HCT116 (cell line): ENCODE measurements around the gene OR10V1. TPM values are rescaled to one million over a fixed set of nuclear protein-coding genes. Genes with fewer than 3 reads are reported as not detected.

ENCODE experiments used
- ATAC-seq: fragments of 200-7000 bp; cut with Tn5 transposase; 2 replicates; pipeline ENCODE4 v1.9.1; 2020; ENCODE audit warnings: mild to moderate bottlenecking, moderate library complexity
- BruUV-seq: library from RNA; stranded (reverse); fragments of 400-500 nt; replicated peaks from 2 replicates; lab custom pipeline; 2021; lab: Mats Ljungman, UMichigan
- CTCF ChIA-PET: fragments of 300-600 bp; sonication (Branson Sonifier 250); formaldehyde crosslinking; loops from one replicate; lab custom pipeline; 2021; ENCODE audit warnings: antibody characterized with exemption; lab: Charles Lee
- POLR2A ChIA-PET: fragments of 300-600, 350-600 bp; sonication (Branson Sonifier 250); formaldehyde crosslinking; loops from one replicate; lab custom pipeline; 2021; ENCODE audit warnings: antibody characterized with exemption; lab: Charles Lee
- RAD21 ChIA-PET, 2 experiments: fragments of 300-600 bp; sonication (Branson Sonifier 250); formaldehyde crosslinking; loops; one replicate each; lab custom pipeline; 2023; ENCODE audit warnings: low total read pairs in 2 of 2; ENCODE audit not compliant: uncharacterized antibody in 2 of 2, unreplicated experiment in 2 of 2, low non-redundant PET in 1 of 2; lab: Charles Lee
- DNase-seq: peaks from one replicate; pipeline ENCODE4 v3.0.0-alpha.2; 2010; ENCODE audit warnings: low read depth, low spot score
- H2AFZ ChIP-seq: fragments of 200-600 bp; shearing (Covaris generic), sonication (generic); 2 replicates; pipeline ENCODE4 v1.6.1; 2017; ENCODE audit warnings: low read depth, mixed run types, mixed read lengths, antibody characterized with exemption, low read length; ENCODE audit not compliant: poor library complexity, severe bottlenecking
- H3K27ac ChIP-seq: 2 replicates; pipeline ENCODE4 v1.5.1; 2012; ENCODE audit warnings: low read depth, low read length
- H3K27me3 ChIP-seq: fragments of 200-600 bp; sonication (generic); 2 replicates; pipeline ENCODE4 v1.6.1; 2016; ENCODE audit warnings: mixed run types, low read length, mixed read lengths; ENCODE audit not compliant: insufficient read depth
- H3K36me3 ChIP-seq, 2 experiments: fragments of 200-500 bp in 1 of 2; fragments of 200-600 bp in 1 of 2; sonication (Bioruptor generic) in 1 of 2; sonication (generic) in 1 of 2; 2 replicates each; pipeline versions ENCODE4 v1.5.1 to v1.6.1; 2014 to 2016; ENCODE audit warnings: low read length in 2 of 2, inconsistent platforms in 1 of 2, mixed read lengths in 1 of 2, mixed run types in 1 of 2; ENCODE audit not compliant: insufficient read depth in 2 of 2, control insufficient read depth in 1 of 2
- H3K4me1 ChIP-seq, 2 experiments: fragments of 200-600 bp in 1 of 2; sonication (generic) in 1 of 2; 2 replicates each; pipeline versions ENCODE4 v1.5.1 to v1.6.1; 2012 to 2017; ENCODE audit warnings: low read length in 2 of 2, inconsistent platforms in 1 of 2, mild to moderate bottlenecking in 1 of 2, mixed read lengths in 1 of 2, mixed run types in 1 of 2, moderate library complexity in 1 of 2; ENCODE audit not compliant: insufficient read depth in 2 of 2, control insufficient read depth in 1 of 2
- H3K4me2 ChIP-seq: fragments of 200-600 bp; sonication (generic); 2 replicates; pipeline ENCODE4 v1.6.1; 2017; ENCODE audit warnings: mixed run types, low read length, mixed read lengths
- H3K4me3 ChIP-seq, 2 experiments: fragments of 200-600 bp in 1 of 2; sonication (generic) in 1 of 2; replicated peaks in 1 of 2; 2 replicates each; pipeline ENCODE4 v1.5.1; 2011 to 2016; ENCODE audit warnings: low read length in 2 of 2, control low read depth in 1 of 2, low read depth in 1 of 2, mild to moderate bottlenecking in 1 of 2, mixed read lengths in 1 of 2, mixed run types in 1 of 2
- H3K79me2 ChIP-seq: fragments of 200-600 bp; sonication (generic); 2 replicates; pipeline ENCODE4 v1.6.1; 2017; ENCODE audit warnings: mild to moderate bottlenecking, mixed run types, low read length, moderate library complexity, mixed read lengths; ENCODE audit not compliant: insufficient read depth
- H3K9ac ChIP-seq: fragments of 200-600 bp; sonication (generic); 2 replicates; pipeline ENCODE4 v1.6.1; 2016; ENCODE audit warnings: low read length, mixed read lengths
- H3K9me2 ChIP-seq: fragments of 200-600 bp; sonication (generic), shearing (Covaris generic); 2 replicates; pipeline ENCODE4 v1.6.1; 2017; ENCODE audit warnings: mixed run types, mild to moderate bottlenecking, moderate library complexity; ENCODE audit not compliant: insufficient read depth
- H3K9me3 ChIP-seq, 2 experiments: fragments of 200-500 bp in 1 of 2; fragments of 200-600 bp in 1 of 2; sonication (Bioruptor generic) in 1 of 2; sonication (generic) in 1 of 2; 2 replicates each; pipeline ENCODE4 v1.6.1; 2014 to 2017; ENCODE audit warnings: low read length in 2 of 2, mixed read lengths in 2 of 2, inconsistent platforms in 1 of 2, low read depth in 1 of 2, mild to moderate bottlenecking in 1 of 2, mixed run types in 1 of 2, moderate library complexity in 1 of 2; ENCODE audit not compliant: control insufficient read depth in 1 of 2, insufficient read depth in 1 of 2
- H4K20me1 ChIP-seq: fragments of 200-600 bp; sonication (generic), shearing (Covaris generic); 2 replicates; pipeline ENCODE4 v1.6.1; 2017; ENCODE audit warnings: mixed run types, mild to moderate bottlenecking, moderate library complexity; ENCODE audit not compliant: insufficient read depth
- CBX3 ChIP-seq: IDR thresholded peaks from 2 replicates; pipeline ENCODE4 v1.6.1; 2012; ENCODE audit warnings: low read depth
- CEBPB ChIP-seq: IDR thresholded peaks from 2 replicates; pipeline ENCODE4 v1.6.1; 2012; ENCODE audit warnings: low read depth
- EGR1 ChIP-seq: IDR thresholded peaks from 2 replicates; pipeline ENCODE4 v1.6.1; 2012; ENCODE audit warnings: low read depth
- ELF1 ChIP-seq: IDR thresholded peaks from 2 replicates; pipeline ENCODE4 v1.6.1; 2012; ENCODE audit warnings: low read depth, borderline replicate concordance
- EZH2phosphoT487 ChIP-seq: fragments of 200-600 bp; IDR thresholded peaks from 2 replicates; pipeline ENCODE4 v1.6.1; 2018; ENCODE audit warnings: antibody characterized with exemption, borderline replicate concordance
- FOSL1 ChIP-seq: IDR thresholded peaks from 2 replicates; pipeline ENCODE4 v1.6.1; 2012; ENCODE audit warnings: low read depth
- JUND ChIP-seq: IDR thresholded peaks from 2 replicates; pipeline ENCODE4 v1.6.1; 2012
- POLR2A ChIP-seq: IDR thresholded peaks from 2 replicates; pipeline ENCODE4 v1.7.0; 2011; ENCODE audit warnings: borderline replicate concordance; ENCODE audit not compliant: insufficient read depth, insufficient read length; ENCODE audit errors: extremely low read depth
- POLR2AphosphoS5 ChIP-seq: IDR thresholded peaks from 2 replicates; pipeline ENCODE4 v1.6.1; 2011; ENCODE audit warnings: mild to moderate bottlenecking, low read depth, low read length, moderate library complexity
- RAD21 ChIP-seq: IDR thresholded peaks from 2 replicates; pipeline ENCODE4 v1.6.1; 2012; ENCODE audit warnings: low read depth, mild to moderate bottlenecking
- SIN3A ChIP-seq: IDR thresholded peaks from 2 replicates; pipeline ENCODE4 v1.6.1; 2012; ENCODE audit warnings: low read depth
- SP1 ChIP-seq: IDR thresholded peaks from 2 replicates; pipeline ENCODE4 v1.6.1; 2012; ENCODE audit warnings: low read depth
- YY1 ChIP-seq: IDR thresholded peaks from 2 replicates; pipeline ENCODE4 v1.6.1; 2011; ENCODE audit warnings: low read length, low read depth, moderate library complexity, mild to moderate bottlenecking; ENCODE audit not compliant: insufficient replicate concordance; ENCODE audit errors: extremely low read depth
- ZFX ChIP-seq: fragments of 450-650 bp; IDR thresholded peaks from 2 replicates; pipeline ENCODE4 v1.6.1; 2017
- ZNF274 ChIP-seq: fragments of 200-500 bp; sonication (Bioruptor generic); IDR thresholded peaks from 2 replicates; pipeline ENCODE4 v1.6.1; 2014; ENCODE audit warnings: mild to moderate bottlenecking, low read depth, low read length, inconsistent platforms
- intact Hi-C: fragments of 100-400 bp; cut with micrococcal nuclease; formaldehyde crosslinking; loops from 2 replicates; pipeline ENCODE4 v1.10.0; 2022
- total RNA-seq: library from RNA; stranded (reverse); gene quantifications from one replicate; pipeline ENCODE4 v1.2.1, GENCODE V29; 2021; ENCODE audit not compliant: unreplicated experiment
- TF ChIP-seq, protein P1 (sequence below): IDR thresholded peaks from 2 replicates; pipeline ENCODE4 v1.6.1; 2011; ENCODE audit warnings: mild to moderate bottlenecking, low read length, moderate library complexity; ENCODE audit not compliant: insufficient replicate concordance; ENCODE audit errors: extremely low read depth
- TF ChIP-seq, protein P2 (sequence below): IDR thresholded peaks from 2 replicates; pipeline ENCODE4 v1.6.1; 2012
- TF ChIP-seq, protein P3 (sequence below): IDR thresholded peaks from 2 replicates; pipeline ENCODE4 v1.6.1; 2012
- TF ChIP-seq, protein P4 (sequence below): IDR thresholded peaks from 2 replicates; pipeline ENCODE4 v1.6.1; 2012; ENCODE audit warnings: low read depth
- TF ChIP-seq, protein P5 (sequence below), 3 experiments: fragments of 200-600 bp in 1 of 3; sonication (generic) in 1 of 3; IDR thresholded peaks in 2 of 3; conservative IDR thresholded peaks in 1 of 3; 2 replicates each; pipeline ENCODE4 v1.5.1; 2012 to 2017; ENCODE audit warnings: low read depth in 2 of 3, low read length in 2 of 3, antibody characterized with exemption in 1 of 3, borderline replicate concordance in 1 of 3, control low read depth in 1 of 3, mild to moderate bottlenecking in 1 of 3, mixed read lengths in 1 of 3, mixed run types in 1 of 3, moderate library complexity in 1 of 3; ENCODE audit not compliant: insufficient read depth in 1 of 3

OR10V1 gene
- total RNA-seq, 1 experiment from 2014 or later, result not detected

DNA sequence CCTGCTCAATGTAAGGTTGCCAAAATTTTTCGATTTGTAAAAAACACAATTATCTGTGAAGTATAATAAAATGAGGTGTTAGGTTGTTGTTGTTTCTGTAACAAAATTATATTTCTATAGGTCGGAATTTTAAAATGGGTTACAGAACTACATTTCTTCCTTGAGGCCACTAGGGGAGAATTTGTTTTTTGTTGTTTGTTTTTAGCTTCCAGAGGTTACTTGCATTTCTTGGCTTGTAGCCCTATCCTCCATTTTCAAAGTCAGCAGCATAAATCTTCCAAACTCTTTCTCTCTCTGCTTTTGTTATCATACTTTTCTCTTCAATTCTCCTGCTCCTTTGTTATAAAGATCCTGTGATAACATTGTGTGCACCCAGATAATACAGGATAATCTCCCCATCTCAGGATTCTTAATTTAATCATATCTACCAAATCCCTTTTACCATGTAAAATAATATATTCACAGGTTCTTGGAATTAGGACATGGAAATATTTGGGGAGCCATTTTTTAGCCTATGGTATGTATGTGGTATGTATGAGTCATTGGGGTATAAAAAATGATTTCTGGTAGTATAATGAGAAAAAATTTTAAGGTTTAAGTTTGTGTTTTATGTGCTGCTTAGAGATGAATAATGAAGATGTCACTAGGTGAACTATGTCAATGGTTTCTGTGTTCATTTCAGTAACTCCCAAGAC, 35.4 kb downstream of the OR10V1 start:
- H4K20me1 ChIP-seq, result no peaks in the 10 kb centered on the region
- BruUV-seq, result no TSS peak
- H3K9me3 ChIP-seq, result no peaks in the 10 kb centered on the region
- no peak overlapping the region for H2AFZ ChIP-seq
- ATAC-seq (no peak), DNase-seq (no peak)
- H3K9me2 ChIP-seq, result no peaks in the 10 kb centered on the region
- ChIA-PET RAD21 (no interaction called here), POLR2A (no interaction called here), CTCF (interaction anchor here (1.1 to 2.0 kb wide), 2 partner anchors 9 kb away, joined by 3 to 6 read pairs; partner anchors contain the start of gene PATL1)
- no peaks in the 10 kb centered on the region for H3K79me2 ChIP-seq
- H3K4me2 ChIP-seq, result no peak overlapping the region
- intact Hi-C loops, result no loop called here
- no peak overlapping the region for H3K27ac ChIP-seq
- H3K4me3 ChIP-seq, result no peak overlapping the region
- TF ChIP-seq ZFX, result no peak
- TF ChIP-seq CEBPB, result no peak
- TF ChIP-seq, protein P1, sequence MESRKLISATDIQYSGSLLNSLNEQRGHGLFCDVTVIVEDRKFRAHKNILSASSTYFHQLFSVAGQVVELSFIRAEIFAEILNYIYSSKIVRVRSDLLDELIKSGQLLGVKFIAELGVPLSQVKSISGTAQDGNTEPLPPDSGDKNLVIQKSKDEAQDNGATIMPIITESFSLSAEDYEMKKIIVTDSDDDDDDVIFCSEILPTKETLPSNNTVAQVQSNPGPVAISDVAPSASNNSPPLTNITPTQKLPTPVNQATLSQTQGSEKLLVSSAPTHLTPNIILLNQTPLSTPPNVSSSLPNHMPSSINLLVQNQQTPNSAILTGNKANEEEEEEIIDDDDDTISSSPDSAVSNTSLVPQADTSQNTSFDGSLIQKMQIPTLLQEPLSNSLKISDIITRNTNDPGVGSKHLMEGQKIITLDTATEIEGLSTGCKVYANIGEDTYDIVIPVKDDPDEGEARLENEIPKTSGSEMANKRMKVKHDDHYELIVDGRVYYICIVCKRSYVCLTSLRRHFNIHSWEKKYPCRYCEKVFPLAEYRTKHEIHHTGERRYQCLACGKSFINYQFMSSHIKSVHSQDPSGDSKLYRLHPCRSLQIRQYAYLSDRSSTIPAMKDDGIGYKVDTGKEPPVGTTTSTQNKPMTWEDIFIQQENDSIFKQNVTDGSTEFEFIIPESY, result no peak
- TF ChIP-seq CBX3, result no peak
- TF ChIP-seq EZH2phosphoT487, result no peak
- TF ChIP-seq POLR2AphosphoS5, result no peak
- TF ChIP-seq RAD21, result no peak
- TF ChIP-seq SIN3A, result no peak
- TF ChIP-seq, protein P2, sequence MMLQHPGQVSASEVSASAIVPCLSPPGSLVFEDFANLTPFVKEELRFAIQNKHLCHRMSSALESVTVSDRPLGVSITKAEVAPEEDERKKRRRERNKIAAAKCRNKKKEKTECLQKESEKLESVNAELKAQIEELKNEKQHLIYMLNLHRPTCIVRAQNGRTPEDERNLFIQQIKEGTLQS, result no peak
- no peak for TF ChIP-seq POLR2A
- TF ChIP-seq ELF1, result no peak
- TF ChIP-seq YY1, result no peak
- no peak for TF ChIP-seq EGR1
- TF ChIP-seq, protein P3, sequence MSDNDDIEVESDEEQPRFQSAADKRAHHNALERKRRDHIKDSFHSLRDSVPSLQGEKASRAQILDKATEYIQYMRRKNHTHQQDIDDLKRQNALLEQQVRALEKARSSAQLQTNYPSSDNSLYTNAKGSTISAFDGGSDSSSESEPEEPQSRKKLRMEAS, result no peak
- TF ChIP-seq JUND, result no peak
- TF ChIP-seq, protein P4, sequence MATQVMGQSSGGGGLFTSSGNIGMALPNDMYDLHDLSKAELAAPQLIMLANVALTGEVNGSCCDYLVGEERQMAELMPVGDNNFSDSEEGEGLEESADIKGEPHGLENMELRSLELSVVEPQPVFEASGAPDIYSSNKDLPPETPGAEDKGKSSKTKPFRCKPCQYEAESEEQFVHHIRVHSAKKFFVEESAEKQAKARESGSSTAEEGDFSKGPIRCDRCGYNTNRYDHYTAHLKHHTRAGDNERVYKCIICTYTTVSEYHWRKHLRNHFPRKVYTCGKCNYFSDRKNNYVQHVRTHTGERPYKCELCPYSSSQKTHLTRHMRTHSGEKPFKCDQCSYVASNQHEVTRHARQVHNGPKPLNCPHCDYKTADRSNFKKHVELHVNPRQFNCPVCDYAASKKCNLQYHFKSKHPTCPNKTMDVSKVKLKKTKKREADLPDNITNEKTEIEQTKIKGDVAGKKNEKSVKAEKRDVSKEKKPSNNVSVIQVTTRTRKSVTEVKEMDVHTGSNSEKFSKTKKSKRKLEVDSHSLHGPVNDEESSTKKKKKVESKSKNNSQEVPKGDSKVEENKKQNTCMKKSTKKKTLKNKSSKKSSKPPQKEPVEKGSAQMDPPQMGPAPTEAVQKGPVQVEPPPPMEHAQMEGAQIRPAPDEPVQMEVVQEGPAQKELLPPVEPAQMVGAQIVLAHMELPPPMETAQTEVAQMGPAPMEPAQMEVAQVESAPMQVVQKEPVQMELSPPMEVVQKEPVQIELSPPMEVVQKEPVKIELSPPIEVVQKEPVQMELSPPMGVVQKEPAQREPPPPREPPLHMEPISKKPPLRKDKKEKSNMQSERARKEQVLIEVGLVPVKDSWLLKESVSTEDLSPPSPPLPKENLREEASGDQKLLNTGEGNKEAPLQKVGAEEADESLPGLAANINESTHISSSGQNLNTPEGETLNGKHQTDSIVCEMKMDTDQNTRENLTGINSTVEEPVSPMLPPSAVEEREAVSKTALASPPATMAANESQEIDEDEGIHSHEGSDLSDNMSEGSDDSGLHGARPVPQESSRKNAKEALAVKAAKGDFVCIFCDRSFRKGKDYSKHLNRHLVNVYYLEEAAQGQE, result no peak
- TF ChIP-seq ZNF274, result no peak
- no peak for TF ChIP-seq FOSL1
- TF ChIP-seq, protein P5, sequence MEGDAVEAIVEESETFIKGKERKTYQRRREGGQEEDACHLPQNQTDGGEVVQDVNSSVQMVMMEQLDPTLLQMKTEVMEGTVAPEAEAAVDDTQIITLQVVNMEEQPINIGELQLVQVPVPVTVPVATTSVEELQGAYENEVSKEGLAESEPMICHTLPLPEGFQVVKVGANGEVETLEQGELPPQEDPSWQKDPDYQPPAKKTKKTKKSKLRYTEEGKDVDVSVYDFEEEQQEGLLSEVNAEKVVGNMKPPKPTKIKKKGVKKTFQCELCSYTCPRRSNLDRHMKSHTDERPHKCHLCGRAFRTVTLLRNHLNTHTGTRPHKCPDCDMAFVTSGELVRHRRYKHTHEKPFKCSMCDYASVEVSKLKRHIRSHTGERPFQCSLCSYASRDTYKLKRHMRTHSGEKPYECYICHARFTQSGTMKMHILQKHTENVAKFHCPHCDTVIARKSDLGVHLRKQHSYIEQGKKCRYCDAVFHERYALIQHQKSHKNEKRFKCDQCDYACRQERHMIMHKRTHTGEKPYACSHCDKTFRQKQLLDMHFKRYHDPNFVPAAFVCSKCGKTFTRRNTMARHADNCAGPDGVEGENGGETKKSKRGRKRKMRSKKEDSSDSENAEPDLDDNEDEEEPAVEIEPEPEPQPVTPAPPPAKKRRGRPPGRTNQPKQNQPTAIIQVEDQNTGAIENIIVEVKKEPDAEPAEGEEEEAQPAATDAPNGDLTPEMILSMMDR (IDR thresholded peaks at IDR 0.05 in 2 of 3, conservative IDR thresholded peaks at IDR 0.05 in 1 of 3; ENCODE audit: borderline replicate concordance in 1 of 3, insufficient read depth in 1 of 3, low read depth in 2 of 3, low read length in 2 of 3), result no peak; a peak in 1 of 6 replicates
- TF ChIP-seq SP1, result no peak
- H3K27me3 ChIP-seq, result no peaks in the 10 kb centered on the region
- H3K4me1 ChIP-seq, result 0 out of 4 replicates have a peak, but pooled peaks cover 0 to 2% of the 10 kb centered on the region in 2 experiments
- H3K36me3 ChIP-seq, result no peaks in the 10 kb centered on the region
- H3K9ac ChIP-seq, result no peak overlapping the region
